Raji (cell line): ENCODE measurements around the gene RPS6KA3.

Experiments used
- POLR2A ChIP-seq: IDR thresholded peaks from 2 replicates; pipeline ENCODE4 v1.6.1; 2011; ENCODE audit warnings: low read depth, low read length, control low read depth; ENCODE audit not compliant: insufficient read depth

The RPS6KA3 gene

DNA sequence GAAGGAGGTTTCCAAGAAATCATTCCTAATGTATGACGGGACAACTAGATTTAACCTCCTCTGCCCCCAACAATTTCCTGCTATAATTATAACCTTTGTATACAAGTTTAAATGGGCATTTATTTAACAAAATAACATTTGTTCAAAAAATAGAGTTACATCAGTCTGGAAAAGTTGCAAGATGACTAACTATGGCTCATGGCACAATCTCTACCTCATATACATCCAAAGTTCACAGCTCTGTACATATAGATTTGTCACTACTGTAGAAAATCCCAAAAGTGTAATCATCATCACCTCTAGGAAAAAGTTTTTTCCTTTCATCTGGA, 3.8 kb upstream of the RPS6KA3 start:
- no peak for TF ChIP-seq POLR2A

DNA sequence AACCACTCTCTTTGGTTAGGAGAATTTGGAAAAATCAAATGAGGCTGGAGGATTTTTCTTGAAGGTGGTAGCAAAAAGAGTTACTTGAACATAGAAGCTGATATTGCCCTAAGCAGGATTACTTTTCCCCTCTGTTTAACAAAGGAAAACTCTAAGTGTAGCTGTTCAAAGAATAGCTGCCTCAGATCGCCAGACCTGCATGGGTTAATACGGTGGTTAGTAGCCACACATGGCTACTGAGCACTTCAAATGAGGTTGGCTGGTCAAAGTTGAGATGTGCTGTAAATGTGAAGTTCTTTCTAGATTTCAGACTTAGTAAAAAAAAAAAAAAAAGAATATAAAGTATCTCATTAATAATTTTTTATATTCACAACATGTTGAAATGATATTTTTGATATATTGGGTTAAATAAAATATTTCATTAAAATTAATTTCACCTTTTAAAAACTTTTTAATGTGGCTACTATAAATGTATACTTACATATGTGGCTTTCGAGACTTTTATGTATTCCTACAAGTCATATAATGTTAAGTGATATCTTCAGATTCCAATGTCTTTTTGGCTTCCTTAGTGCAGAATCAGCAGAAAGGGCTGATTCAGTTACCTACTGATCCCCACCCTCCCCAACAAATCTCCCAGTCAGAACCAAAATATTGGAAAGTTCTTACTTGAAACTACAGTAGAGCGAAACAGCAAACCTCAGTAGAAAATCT, 3.3 kb upstream of the RPS6KA3 start:
- TF ChIP-seq POLR2A: no peak

DNA sequence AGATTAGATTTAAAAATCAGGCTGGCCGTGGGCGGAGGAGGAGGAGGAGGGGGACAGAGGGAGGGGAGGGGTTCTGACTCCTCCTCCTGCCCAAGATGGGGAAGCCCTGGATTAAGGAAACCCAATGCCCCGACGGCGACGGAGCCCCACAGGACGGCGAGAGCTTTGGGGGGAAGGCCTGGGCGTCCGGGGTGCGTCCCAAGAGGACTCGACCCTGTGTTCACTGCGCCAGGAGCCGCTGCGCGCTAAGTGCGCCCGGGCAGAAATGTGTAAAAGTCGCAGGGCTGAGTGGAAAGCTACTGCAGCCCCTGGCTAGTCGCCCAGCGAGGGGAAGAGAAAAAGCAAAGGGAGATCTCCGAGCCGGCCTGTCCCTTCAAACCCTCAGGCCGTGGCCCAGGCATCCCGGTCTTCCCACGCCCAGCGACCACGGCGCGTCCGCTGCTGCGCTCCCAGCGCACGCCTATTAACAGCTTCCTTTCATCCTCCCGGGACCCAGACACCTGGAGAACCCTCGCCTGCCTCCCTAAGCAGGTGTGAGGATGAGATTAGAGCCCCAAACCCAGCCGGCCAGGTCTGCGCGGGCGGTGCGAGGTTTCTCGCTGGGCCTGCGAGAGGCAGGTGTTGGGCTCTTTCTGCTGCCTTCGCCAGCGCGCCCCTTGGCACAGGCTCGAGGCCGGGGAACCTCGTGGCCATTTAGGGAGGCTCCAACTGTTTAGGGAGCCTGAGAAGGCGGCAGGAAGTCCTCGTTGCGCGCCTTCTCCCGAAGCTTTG, 1.4 kb upstream of the RPS6KA3 start:
- TF ChIP-seq POLR2A: no peak

DNA sequence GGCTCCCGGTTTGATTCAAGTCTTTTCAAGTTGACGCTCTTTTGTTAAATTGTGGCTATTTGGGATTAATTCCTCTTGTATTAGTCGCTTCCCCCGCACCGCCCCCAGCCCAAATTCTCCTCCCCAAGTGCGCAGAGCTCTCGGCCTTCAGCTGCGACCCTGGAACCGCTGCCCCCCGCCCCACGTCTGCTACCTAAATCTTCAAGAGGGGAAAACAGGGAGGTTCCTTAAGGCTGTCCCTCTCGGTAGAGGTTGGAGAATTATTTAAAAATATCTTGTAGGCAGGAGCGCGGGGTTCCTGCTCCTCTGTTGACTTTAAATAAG, 860 bp upstream of the RPS6KA3 start:
- no peak for TF ChIP-seq POLR2A

DNA sequence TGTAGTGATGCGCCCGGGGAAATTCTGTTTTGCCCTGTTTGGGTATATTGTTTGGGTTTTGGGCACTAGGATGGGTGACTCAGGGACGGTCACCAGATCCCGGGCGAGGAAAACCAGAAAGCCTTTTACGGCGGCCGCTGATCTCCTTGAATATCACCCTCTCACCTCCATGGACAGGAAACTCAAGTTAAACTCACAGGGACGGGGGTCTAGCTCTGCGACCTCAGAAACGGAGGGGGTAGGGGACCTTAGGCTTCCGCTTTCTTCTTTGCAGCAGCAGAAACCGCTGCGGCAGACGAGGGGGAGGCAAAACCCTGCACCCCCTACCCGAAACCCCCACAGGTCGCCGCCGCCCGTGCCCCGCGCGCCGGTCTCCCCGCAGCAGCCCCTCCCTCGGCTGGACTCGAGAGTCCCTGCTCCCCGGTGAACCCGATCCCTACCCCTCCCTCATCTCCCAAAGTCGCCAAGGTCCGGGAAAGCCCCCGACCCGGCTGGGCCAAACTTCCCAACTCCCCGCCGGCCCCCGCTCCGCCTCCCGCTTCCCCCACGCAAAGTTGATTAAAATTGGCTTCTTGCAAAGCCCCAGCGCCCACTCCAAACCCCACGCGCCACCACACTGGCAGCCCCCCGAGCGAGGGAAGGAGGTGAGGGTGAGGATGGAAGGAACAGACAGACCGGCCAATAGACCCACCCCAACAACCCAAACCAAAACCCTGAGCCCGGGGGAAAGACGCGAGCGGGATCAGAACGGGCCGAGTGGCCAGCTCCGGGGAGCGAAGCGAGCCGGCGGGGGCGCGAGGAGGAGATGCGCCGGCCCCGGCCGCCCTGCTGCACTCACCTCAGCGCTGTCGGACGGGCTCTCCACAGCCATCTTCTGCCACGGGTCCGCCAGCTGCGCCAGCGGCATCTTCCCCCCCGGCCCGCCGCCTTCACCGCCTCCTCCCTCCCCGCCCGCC, 705 bp downstream of the RPS6KA3 start:
- TF ChIP-seq POLR2A: no peak

DNA sequence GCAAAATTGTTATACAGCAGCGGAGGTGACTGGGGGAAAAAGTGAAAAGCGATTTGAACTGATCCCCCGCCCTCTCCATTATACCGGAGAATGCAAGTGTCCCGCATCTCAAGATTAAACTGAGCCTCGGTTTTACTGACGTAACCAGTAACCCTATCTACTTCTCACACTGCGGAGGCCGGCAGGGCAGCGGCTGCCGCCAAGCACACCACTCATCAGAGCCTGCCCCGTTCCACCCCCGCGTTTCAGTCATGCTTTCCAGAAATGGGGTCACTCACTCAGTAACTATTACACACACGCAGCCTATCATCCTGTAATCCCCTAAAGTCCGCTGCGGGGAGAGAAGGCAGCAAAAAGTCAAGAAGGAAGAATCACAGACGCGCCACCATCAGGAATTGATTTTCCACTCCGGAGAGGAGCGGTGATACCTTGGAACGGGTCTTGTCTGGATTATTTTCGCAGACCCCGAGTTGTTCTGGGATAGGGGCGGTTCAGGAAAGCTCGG, 1.4 kb downstream of the RPS6KA3 start:
- no peak for TF ChIP-seq POLR2A

DNA sequence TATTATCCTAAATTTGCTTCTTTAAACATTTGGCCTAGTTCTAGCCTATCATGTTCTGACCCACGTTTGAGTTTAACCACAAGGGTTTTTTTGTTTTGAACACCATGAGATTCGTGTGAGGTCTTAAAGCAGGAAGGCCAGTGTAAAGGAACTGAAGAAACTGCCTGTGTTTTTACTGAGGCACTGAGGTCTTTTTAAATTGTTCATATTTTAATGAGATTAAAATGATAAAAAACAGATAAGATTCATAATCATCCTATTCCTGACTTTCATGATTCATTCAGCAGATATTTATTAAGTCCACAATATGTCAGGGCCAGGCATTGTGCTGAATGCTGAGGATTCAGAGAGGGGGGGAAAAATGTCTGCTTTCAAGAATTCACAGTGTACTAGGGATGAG, 3.2 kb downstream of the RPS6KA3 start:
- no peak for TF ChIP-seq POLR2A

DNA sequence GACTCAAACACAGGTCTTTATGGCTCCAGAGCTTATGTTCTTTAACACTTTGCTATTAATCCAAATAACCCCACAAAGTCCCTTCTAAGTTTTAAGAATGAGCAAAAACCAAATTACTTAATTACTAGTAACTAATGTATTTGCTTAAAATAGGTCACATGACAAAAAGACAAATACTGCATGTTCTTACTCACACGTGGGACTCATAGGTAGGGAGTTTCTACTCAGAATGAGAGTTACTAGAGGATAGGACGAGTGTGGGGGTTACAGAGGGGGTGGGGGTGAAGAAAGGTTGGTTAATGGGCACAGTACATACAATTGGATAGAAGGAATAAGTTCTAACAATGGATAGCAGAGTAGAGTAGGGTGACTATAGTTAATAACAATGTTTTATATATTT, 5.8 kb downstream of the RPS6KA3 start:
- TF ChIP-seq POLR2A: no peak

DNA sequence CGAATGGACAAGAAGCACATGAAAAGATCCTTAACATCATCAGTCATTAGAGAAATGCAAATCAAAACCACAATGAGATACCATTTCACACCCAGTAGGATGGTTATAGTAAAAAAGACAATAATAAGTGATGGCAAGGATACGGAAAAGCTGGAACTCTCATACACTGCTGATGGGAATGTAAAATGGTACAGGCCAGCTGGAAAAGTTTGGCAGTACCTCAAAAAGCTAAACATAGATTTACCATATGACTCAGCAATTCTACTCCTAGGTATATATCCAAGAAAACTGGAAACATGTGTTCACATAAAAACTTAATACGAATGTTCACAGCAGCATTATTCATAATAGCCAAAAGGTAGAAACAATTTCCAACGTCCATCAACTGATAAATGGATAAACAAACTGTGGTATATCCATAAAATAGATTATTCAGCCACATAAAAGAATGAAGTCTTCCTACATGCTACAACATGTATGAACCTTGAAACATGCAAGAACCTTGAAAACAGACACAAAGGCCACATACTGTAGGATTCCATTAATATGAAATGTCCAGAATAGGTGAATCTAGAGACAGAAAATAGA, 11.9 kb downstream of the RPS6KA3 start:
- TF ChIP-seq POLR2A: no peak

DNA sequence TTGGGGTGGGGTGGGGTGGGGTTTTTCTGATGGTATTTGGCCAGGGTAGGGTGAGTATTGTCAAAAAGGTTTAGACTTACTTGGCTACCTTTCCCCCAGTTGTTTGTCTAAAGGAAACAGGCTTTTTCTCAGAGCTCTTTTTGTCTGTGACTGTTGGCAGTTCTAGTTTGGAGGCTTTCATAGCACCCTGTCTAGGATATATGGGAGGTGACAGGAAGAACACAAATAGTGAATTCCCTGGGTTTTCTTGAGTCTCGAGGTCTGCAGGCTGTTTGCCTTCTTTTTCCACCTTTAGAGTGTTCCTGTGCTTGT, 13.5 kb downstream of the RPS6KA3 start:
- no peak for TF ChIP-seq POLR2A

DNA sequence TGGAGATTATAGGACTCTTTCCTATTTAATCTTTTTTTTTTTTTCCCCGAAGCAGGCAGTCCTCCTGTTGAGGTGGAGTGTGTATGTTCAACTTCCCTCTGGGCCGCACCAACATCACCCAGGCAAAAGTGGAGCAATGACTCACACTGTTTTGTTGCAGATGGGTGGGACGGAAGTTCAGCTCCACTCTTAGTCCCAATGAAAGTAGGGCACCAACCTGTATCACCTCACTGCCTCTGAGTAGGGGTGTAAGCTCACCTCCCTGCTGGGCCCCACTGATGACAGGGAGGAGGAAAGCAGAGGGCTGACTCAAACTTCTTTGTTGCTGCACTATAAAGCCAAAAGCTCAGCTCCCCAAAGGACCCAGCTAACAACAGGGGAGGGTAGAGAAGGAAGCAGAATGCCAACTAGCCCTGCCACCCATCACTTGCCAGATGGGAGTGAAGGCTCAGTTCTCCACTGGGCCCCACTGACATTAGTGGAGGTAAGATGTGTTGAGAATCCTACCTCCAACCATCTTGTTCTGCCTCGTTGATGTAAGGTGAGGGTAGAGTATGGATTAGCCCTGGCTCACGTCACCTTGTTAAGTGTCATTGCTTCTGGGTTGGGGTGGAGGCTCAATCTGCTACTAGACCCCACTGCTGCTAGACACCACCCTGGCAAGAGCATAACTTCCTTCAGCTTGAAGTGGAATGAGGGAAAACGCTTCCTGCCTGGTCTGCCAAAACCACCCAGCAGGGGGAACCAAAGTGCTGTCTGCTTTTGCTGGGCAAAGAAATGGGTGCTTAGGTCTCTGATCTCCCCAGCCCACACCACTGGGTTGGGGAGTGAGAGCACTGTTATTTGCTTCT, 14.1 kb downstream of the RPS6KA3 start:
- no peak for TF ChIP-seq POLR2A

DNA sequence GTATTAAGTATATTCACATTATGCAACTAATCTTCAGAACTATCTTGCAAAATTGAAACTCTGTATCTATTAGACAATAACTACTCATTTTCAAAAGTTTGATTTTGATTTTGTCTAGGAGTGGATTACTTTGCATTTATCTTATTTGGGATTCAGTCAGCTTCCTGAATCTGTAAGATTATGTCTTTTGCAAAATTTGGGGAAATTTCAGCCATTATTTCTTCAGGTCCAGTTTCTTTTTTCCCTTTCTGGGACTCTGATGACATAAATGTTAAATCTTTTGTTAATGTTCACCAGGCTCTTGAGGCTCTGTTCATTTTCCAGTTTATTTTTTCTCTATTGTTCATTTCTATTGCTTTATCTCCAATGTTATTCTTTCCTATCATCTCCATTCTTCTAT, 15.0 kb downstream of the RPS6KA3 start:
- no peak for TF ChIP-seq POLR2A

DNA sequence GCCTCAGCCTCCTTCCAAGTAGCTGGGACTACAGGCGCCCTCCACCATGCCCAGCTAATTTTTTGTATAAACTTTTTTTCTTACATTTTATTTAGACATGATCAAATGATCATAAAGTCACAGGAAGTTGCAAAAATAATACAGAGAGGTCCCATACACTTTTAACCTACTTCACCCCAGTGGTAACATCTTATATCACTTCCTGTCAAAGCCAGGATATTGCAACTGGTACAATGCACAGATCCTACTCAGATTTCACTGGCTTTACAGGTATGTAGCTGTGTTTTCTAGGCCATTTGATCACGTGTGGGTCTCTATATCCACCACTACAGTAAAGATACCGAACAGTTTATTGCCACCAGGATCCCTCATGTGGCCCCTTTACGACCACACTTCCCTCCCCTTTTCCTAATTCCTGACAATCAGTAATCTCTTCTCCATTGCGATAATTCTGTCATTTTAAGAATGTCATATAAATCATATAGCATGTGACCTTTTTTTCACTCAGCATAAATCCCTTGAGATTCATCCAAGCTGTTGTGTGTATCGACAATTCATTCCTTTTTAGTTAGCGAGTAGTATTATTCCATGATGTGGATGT, 18.0 kb downstream of the RPS6KA3 start:
- TF ChIP-seq POLR2A: no peak

DNA sequence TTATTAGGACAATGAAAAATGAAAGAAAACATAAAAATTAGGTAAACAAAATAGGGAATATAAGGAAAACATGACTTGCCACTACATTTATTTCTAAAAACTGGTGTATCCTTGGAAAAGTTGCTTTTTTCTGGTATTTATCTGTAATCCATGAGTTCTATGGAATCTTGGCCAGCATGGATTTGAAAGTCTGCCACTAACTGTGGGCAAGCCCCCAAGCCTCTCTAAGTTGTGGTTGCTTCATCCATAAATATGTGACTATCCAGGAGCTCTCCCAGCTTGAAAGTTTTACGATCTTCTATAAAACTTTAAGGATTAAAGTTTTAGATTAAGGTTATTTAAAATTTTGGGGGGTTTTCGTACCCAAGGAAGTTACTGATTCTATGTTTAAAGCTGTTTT, 21.8 kb downstream of the RPS6KA3 start:
- no peak for TF ChIP-seq POLR2A
